ACC112 (cell line): Measurements from ENCODE around the gene FAM170B.

Experiments
- H2AFZ ChIP-seq: fragments of 200-600 bp; sonication (generic); one replicate; pipeline ENCODE4 v1.6.0; 2017; ENCODE audit warnings: antibody characterized with exemption, low read length; ENCODE audit not compliant: unreplicated experiment
- H3K27ac ChIP-seq: fragments of 200-600 bp; sonication (generic); 2 replicates; pipeline ENCODE4 v1.5.1; 2014; ENCODE audit warnings: low read depth, mild to moderate bottlenecking, antibody characterized with exemption, low read length, moderate library complexity
- H3K27me3 ChIP-seq: fragments of 200-600 bp; sonication (generic); 2 replicates; pipeline ENCODE4 v1.6.1; 2014; ENCODE audit warnings: mild to moderate bottlenecking, antibody characterized with exemption, low read length, moderate library complexity, mixed read lengths; ENCODE audit not compliant: insufficient read depth
- H3K36me3 ChIP-seq: fragments of 200-600 bp; sonication (generic); 2 replicates; pipeline ENCODE4 v1.6.1; 2016; ENCODE audit warnings: mild to moderate bottlenecking, antibody characterized with exemption, low read length, moderate library complexity, mixed read lengths; ENCODE audit not compliant: insufficient read depth
- H3K4me1 ChIP-seq: fragments of 200-600 bp; sonication (generic); one replicate; pipeline ENCODE4 v1.6.1; 2016; ENCODE audit warnings: low read length, mixed read lengths; ENCODE audit not compliant: insufficient read depth, unreplicated experiment, control insufficient read depth
- H3K4me3 ChIP-seq: fragments of 200-600 bp; sonication (generic); 2 replicates; pipeline ENCODE4 v1.5.1; 2014; ENCODE audit warnings: mild to moderate bottlenecking, low read depth, low read length
- H3K79me2 ChIP-seq: fragments of 200-600 bp; sonication (generic); one replicate; pipeline ENCODE4 v1.6.0; 2016; ENCODE audit warnings: low read length; ENCODE audit not compliant: control insufficient read depth, unreplicated experiment, insufficient read depth

FAM170B gene

GRCh38 chr10:49089557-49090188, 44.1 kb downstream of the FAM170B start:
- no peaks in the 10 kb centered on the region for H3K79me2 ChIP-seq
- no peaks in the 10 kb centered on the region for H3K4me1 ChIP-seq
- H3K27me3 ChIP-seq = no peaks in the 10 kb centered on the region
- no peaks in the 10 kb centered on the region for H3K36me3 ChIP-seq
- no peak overlapping the region for H2AFZ ChIP-seq
- H3K27ac ChIP-seq = no peak overlapping the region
- H3K4me3 ChIP-seq = no peak overlapping the region

DNA sequence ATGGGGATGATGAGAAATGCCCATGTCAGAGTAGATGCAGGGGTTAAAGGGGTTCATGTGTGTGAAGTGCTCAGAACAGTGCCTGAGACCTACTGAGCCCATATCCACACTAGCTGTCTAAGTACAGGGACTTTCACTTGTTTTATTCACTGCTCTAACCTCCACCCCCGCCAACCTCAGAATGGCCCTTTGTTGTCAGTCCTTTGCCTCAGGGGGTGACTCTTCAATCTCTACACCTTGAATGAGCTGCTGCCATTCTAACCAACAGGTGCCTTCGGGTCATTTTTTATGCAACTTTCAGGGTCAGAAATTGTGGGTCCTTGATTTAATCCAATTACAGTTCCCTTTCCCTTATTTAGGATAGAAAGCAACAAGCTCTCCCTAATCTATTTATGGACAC, 44.7 kb downstream of the FAM170B start:
- Histone ChIP-seq H3K27ac (no peak overlapping the region), H3K79me2 (no peaks in the 10 kb centered on the region), H3K4me3 (no peak overlapping the region)

GRCh38 chr10:49086889-49087288, 46.9 kb downstream of the FAM170B start:
- no peak overlapping the region for H3K27ac ChIP-seq

More for the DNA sequence above, 44.7 kb downstream of the FAM170B start:
- Histone ChIP-seq H2AFZ (no peak overlapping the region), H3K36me3 (no peaks in the 10 kb centered on the region), H3K27me3 (no peaks in the 10 kb centered on the region), H3K4me1 (no peaks in the 10 kb centered on the region)

DNA sequence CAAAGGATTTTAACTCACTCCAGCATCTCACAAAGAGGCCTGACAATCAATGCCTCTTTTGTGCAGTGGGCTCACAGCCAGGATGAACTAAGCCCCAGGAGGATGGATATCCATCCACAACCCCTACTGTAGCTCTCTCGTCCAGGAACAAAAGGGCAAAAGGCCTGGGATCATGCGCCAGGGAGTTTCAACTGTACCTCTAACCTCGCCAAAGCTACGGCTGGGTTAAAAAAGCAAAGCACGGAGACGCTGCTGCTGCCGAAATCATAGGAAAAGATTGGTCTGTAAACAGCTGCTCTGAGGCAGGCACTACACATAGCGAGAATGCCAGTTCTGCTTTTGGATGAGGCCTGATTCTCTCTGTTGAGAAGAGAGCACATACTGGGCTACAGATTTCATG, 50.6 kb downstream of the FAM170B start:
- Histone ChIP-seq H3K27me3 (no peaks in the 10 kb centered on the region), H3K36me3 (no peaks in the 10 kb centered on the region), H3K27ac (no peak overlapping the region), H2AFZ (no peak overlapping the region), H3K4me3 (no peak overlapping the region), H3K4me1 (no peaks in the 10 kb centered on the region), H3K79me2 (no peaks in the 10 kb centered on the region)

More at GRCh38 chr10:49086889-49087288, 46.9 kb downstream of the FAM170B start:
- Histone ChIP-seq H2AFZ (no peak overlapping the region), H3K4me3 (no peak overlapping the region), H3K27me3 (no peaks in the 10 kb centered on the region), H3K4me1 (no peaks in the 10 kb centered on the region), H3K36me3 (no peaks in the 10 kb centered on the region), H3K79me2 (no peaks in the 10 kb centered on the region)

- Histone ChIP-seq H3K4me1 (no peaks in the 10 kb centered on the region), H3K27ac (no peak overlapping the region), H3K79me2 (no peaks in the 10 kb centered on the region), H3K4me3 (no peak overlapping the region), H3K27me3 (no peaks in the 10 kb centered on the region), H3K36me3 (no peaks in the 10 kb centered on the region), H2AFZ (no peak overlapping the region)
Observed at GRCh38 chr10:49082766-49083165, 51.1 kb downstream of the FAM170B start.

- H3K27ac ChIP-seq = no peak overlapping the region
- no peak overlapping the region for H2AFZ ChIP-seq
- H3K36me3 ChIP-seq = no peaks in the 10 kb centered on the region
- H3K4me3 ChIP-seq = no peak overlapping the region
- no peaks in the 10 kb centered on the region for H3K4me1 ChIP-seq
- no peaks in the 10 kb centered on the region for H3K27me3 ChIP-seq
- H3K79me2 ChIP-seq = no peaks in the 10 kb centered on the region
Observed at GRCh38 chr10:49081547-49082275, 52.1 kb downstream of the FAM170B start.
